GM21825 (cell line): ENCODE measurements around the gene MYLK4.
A peak's percentile ranks its signal among the peaks of the same experiment; 100 is the strongest.

Experiments used
- ATAC-seq: cut with Tn5 transposase; IDR thresholded peaks from one replicate; pipeline ENCODE4 v1.9.1; 2021; ENCODE audit warnings: mild to moderate bottlenecking, moderate library complexity; ENCODE audit not compliant: unreplicated experiment

MYLK4 gene

GRCh38 chr6:2665146-2666070 lies 85.3 kb downstream of the MYLK4 start:
- ATAC-seq = no peak

GRCh38 chr6:2663123-2663522 lies 87.6 kb downstream of the MYLK4 start:
- no peak for ATAC-seq

- no peak for ATAC-seq
These were observed 89.1 kb downstream of the MYLK4 start for GRCh38 chr6:2661651-2662050.

- no peak for ATAC-seq
These were observed 90.8 kb downstream of the MYLK4 start for GRCh38 chr6:2659882-2660281.

- ATAC-seq = no peak
These were observed 91.3 kb downstream of the MYLK4 start for GRCh38 chr6:2659381-2659780.

- peak; percentile 85 for ATAC-seq
These were observed 91.9 kb downstream of the MYLK4 start for GRCh38 chr6:2658788-2659187.

GRCh38 chr6:2656460-2657079 lies 94.2 kb downstream of the MYLK4 start:
- ATAC-seq = no peak

- ATAC-seq = no peak
These were observed 94.8 kb downstream of the MYLK4 start for GRCh38 chr6:2655844-2656433.

- no peak for ATAC-seq
These were observed 97.2 kb downstream of the MYLK4 start for GRCh38 chr6:2653369-2654032.

GRCh38 chr6:2652611-2653010 lies 98.1 kb downstream of the MYLK4 start:
- ATAC-seq = no peak

- no peak for ATAC-seq
These were observed 98.8 kb downstream of the MYLK4 start for GRCh38 chr6:2651961-2652360.

GRCh38 chr6:2651536-2651935 lies 99.2 kb downstream of the MYLK4 start:
- no peak for ATAC-seq

GRCh38 chr6:2646346-2646745 lies 104.4 kb downstream of the MYLK4 start:
- ATAC-seq = no peak

GRCh38 chr6:2643935-2644539 lies 106.7 kb downstream of the MYLK4 start:
- no peak for ATAC-seq

- ATAC-seq = no peak
These were observed 107.6 kb downstream of the MYLK4 start for GRCh38 chr6:2643130-2643529.

GRCh38 chr6:2641044-2641725 lies 109.5 kb downstream of the MYLK4 start:
- ATAC-seq = peak; percentile 78

GRCh38 chr6:2640551-2640950 lies 110.2 kb downstream of the MYLK4 start:
- ATAC-seq = no peak

- no peak for ATAC-seq
These were observed 110.8 kb downstream of the MYLK4 start for GRCh38 chr6:2639896-2640295.

GRCh38 chr6:2639167-2639566 lies 111.6 kb downstream of the MYLK4 start:
- ATAC-seq = no peak

- no peak for ATAC-seq
These were observed 114.0 kb downstream of the MYLK4 start for GRCh38 chr6:2636672-2637071.
